Activated CD8-positive, alpha-beta memory T cell treated with anti-CD3 and anti-CD28 coated beads for 4 hours (primary cell): ENCODE results near the gene TTLL11.

Experiments
- DNase-seq, 2 donors: peaks; one replicate each; pipeline ENCODE4 v3.0.0-alpha.2; 2020; ENCODE audit warnings: low read depth in 2 of 2

Gene TTLL11

DNA sequence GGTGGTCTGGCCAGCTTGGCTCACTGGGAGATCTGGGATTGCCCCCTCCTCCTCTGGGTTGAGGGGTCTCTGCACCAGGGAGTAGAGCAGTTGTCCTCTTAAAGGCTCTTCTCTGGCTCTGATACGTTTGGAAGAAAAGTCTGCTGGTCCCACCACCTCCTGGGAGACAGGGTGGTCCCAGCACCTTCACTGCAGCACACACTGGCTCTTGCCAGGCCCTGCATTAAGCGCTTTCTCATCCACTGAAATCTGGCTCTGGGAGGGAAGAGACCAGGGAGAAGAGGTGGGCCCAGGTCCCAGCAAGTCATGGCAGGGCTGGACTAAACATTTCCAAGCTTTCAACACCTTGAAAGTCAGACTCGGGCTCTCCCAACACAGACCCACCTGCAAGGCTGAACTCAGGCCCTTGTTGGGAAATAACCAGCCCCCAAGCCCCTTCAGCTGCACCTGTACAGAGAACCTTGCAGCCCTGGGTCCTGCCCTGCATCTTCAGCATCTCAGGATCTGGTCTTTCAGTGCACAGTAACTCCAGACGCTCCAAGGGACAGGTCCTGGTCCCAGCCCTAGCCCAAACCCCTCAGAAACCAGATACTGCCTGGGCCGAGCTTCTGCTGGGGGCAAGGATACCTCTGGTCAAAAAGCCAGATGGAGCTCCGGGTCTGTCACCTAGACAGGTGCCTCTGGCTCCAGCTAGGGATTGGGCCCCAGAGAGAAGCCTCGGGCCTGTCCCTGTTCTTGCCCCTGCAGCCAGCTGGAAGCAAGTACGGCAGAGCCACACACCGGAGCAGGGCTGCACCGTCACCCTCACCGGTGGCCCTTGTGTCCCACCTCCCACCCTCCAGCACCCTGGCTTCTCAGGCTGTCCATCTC, 307.2 kb downstream of the TTLL11 start:
- DNase-seq = no peak

DNA sequence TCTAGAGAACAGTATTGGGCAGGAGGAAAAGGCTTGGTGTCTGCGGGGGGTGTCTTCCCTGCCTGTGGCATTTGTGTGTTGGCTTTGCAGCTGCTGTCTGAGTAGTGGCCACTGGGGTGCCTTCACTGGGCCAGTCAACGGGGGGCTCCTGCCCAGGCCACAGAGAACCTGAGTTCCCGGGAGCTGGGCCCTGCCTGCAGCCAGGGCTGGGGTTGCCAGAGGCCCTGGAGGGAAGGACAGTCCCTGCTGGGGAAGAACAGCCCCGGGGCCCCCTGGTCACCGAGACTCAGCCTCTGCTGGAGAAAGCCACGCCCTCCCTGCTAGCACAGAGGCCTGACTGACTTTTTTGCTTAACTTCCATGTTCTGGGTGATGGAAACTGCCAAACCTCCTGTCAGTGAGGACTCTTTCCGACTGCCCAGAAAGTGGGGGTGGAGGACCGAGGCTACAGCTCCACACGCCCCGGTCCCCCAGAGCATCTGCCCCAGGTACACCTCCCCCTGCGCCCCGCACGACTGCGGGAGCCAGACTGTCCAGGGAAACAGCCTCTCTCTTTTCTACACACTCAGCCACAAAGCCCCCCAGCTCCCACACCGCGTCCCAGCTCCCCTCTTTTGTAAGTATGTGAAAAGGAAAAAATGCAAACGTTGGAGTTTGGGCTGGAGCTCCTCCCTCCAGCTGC, 308.2 kb downstream of the TTLL11 start:
- no peak for DNase-seq

GRCh38 chr9:121783521-121784507, 309.3 kb downstream of the TTLL11 start:
- DNase-seq = no peak

DNA sequence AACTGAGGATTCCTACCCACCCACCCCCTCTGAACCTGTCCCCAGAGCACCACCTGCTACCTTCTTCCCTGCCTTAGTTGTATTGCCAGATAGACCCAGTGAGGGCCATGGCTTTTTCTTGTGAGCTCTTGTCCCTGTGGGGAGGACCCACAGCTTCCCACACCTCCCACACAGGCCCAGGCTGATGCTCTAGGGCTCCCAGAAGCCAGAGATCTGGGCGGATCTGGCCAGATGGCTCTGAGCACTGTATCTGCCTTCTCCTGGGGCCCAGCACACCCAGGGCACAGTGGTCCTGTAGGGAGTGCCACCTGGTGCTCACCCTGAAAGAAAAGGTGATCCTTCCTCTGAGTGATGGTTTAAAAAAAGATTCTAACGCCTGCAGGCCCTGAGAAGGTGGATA, 310.0 kb downstream of the TTLL11 start:
- no peak for DNase-seq

DNA sequence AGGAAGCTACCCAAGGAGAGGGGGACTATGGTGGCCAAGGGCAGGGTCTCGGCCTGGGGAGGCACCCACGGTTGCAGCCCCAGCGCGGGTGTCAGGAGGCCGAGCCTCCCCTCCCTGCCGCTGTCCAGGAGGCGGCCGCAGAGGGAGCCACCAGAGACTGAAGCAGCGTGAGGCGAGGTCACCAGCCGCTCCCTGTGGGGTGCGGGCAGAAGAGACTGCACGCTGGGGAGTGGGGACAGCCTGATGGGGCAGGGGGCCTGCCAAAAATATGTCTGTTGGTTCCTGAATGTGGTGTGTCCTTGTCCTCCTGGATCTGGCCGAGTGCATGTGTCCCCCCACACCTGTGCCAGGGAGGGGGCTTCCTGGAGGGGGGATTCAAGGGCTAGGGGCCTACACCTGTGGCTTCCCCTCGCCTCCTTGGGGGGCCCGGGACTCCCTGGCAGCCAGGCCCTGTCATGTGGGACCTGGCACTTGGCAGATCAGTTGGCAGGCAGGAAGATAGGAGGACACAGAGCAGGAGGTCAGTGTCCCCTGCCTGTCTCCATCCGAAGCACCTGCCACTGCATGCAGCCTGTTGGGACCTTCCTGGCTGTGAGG, 310.5 kb downstream of the TTLL11 start:
- DNase-seq = no peak

- no peak for DNase-seq
Measured at GRCh38 chr9:121781701-121782464, 311.2 kb downstream of the TTLL11 start.

DNA sequence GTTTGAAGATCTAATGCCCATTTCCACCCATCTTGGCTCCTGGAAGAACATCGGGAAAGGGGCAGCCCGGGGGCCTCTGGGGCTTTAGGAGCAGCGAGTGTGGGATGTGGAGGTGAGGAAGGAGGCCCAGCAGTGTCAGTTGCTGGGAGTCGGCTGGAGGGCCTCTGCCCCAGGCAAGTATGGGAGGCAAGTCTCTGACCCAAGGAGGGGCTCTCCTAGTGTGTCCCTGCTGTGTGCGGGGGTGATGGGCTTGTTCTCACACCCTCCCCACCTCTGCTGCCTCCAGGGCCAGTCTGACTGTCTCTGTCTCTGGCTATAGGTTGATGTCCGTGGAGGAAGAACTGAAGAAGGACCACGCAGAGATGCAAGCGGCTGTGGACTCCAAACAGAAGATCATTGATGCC, 312.0 kb downstream of the TTLL11 start:
- DNase-seq = no peak

DNA sequence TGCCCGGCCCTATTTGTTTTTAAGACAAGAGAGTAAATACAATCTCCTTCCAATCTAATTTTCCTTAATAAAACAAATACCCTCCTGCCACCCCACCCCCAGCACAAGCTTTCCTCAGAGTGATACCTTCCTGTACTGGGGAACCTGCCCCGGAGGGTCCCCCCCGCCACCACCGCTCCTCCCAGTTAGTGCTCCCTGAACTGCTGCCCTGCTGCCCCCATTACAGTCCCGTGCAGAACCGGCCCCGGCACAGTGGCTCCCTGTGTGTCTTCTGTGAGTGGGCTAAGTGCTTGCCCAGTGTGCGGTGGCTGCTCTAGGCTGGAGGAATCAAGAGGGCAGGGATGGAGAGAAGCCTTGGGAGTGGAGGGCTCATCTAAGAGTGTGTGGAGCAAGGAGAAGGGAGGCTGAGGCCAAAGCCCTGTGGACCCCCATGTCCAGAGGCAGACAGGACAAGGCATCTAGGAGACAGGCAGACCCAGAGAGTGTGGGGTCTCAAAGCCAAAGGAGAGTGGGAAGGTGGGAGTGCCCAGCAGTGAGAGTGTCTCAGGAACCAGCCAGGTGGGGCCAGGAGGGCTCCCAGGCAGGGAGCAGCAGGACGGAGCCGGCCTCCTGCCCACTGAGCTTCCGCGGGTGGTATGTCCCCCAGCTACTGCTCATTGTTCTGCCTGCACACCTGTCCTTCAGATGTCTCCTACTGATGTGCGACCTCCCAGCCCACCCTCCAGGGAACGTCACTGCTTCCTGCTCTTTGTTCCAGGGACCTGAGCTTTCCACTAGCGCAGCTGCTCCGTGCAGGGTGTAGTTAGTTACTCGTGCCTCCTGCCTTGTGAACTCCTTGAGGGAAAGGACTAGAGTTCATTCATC, 312.7 kb downstream of the TTLL11 start:
- no peak for DNase-seq

- no peak for DNase-seq
Measured at GRCh38 chr9:121779381-121780117, 313.6 kb downstream of the TTLL11 start.

DNA sequence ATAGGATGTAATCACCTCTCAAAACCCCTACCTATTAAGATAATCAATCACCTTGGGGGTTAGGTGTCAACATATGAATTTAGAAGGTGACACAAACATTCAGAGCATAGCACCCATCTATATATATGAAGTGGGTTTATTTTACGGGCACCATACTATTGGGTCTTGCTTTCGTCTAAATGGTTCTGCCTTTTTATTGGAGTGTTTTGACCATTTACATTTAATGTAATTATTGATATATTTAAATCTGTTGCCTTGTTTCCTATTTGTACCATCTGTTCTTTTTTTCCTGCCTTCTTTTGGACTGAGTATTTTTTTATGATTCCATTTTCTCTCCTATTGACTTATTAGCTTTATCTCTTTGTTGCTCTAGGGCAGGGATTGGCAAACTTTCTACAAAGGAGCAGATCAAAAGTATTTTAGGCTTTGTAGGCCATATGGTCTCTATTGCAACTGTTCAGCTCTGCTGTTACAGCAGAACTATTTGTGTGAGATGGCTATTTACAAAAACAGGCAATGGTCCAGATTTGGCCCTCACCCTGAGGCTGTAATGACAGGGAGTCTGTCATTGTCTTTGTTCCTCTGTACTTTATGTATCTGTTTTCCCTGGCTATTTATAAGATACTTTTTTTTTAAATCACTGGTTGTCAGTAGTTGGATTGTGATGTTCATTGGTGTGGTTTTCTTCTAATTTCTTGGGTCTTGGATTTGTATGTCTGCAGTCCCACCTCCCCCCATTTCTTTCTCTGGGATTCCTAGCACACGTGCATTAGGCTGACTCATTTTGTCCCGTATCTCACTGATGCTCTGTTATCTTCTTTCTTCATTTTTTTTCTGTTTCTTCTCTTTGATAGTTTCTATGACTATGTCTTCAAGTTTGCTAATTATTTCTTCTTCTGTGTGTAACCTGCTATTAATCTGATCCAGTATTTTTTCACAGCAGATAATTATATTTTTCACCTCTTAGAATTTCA, 314.6 kb downstream of the TTLL11 start:
- no peak for DNase-seq

GRCh38 chr9:121776739-121777637, 316.1 kb downstream of the TTLL11 start:
- no peak for DNase-seq

DNA sequence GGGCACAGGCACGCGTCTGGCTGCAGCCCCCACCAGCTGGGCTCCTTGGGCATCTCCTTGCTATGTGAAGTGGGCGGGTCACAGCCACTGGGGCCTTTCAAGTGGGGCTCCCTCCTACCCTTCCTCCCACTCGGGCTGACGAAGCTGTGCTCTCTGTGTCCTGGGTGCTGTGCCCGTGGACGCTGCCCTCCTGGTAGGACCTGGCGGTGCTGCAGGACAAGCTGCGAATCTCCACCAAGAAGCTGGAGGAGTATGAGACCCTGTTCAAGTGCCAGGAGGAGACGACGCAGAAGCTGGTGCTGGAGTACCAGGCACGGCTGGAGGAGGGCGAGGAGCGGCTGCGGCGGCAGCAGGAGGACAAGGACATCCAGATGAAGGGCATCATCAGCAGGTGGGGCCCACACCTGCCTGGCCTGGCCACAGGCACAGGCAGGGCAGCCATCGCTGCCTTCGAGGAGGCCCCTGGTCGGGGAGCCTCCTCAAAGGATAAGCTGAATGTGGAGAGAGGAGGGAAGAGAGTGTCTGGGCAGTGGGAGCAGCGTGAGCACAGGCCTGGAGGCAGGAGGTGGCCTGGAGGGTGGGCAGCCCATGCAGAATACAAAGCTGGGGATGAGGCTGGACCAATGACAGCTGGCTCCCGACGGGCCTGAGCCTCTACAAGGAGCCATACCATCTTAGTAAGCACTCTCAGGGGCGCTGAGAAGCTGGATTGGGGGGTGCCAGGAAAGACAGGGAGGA, 316.9 kb downstream of the TTLL11 start:
- DNase-seq = no peak

GRCh38 chr9:121774715-121775613, 318.1 kb downstream of the TTLL11 start:
- no peak for DNase-seq

DNA sequence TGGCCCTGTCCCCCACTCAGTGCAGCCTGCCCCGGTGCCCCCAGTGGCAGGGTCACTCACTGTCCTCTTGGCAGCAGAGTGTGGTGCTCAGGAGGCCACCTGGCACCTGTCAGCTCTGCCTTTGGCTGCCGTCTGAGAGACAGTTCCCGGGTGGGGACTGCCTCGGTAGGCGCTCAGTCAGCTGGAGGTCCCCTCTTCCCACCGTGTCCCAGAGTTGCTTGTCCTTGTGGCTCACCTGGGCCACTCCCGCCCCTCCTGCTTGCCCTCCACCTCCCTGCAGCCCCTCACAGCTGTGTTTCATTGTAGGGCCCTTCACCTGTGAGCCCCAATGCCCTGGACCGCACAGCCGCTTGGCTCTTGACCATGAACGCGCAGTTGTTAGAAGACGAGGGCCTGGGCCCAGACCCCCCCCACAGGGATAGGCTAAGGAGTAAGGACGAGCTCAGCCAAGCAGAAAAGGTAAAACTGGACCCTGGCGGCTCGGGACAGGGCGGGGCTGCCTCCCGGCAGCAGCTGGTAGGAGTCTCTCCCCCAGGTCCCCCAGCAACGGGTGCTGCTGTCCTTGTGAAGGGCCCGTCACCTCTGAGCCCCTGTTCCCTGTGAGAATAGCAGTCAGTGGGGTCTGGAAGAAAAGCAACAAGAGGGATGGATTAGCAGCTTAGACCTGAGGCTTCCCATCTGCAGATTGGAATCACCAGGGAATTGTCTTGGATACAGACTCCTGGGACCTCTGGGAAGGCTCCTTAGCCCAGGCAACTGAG, 319.0 kb downstream of the TTLL11 start:
- no peak for DNase-seq
